HepG2 (cell line): ENCODE results near the gene ELOVL6.

Source experiments
- ATF2 ChIP-seq: sonication (generic); formaldehyde crosslinking; IDR thresholded peaks from 2 replicates; pipeline ENCODE4 v1.4.0; 2020; ENCODE audit warnings: missing genetic modification reagents
- CTCF ChIP-seq: sonication (generic); formaldehyde crosslinking; IDR thresholded peaks from 2 replicates; pipeline ENCODE4 v1.5.0; 2020; ENCODE audit warnings: mild to moderate bottlenecking, missing genetic modification reagents, moderate library complexity
- ISX ChIP-seq: sonication (generic); formaldehyde crosslinking; conservative IDR thresholded peaks from 2 replicates; pipeline ENCODE4 v1.5.0; 2020; ENCODE audit warnings: missing genetic modification reagents
- POLR2AphosphoS2 ChIP-seq: IDR thresholded peaks from 2 replicates; pipeline ENCODE4 v1.6.1; 2011; ENCODE audit warnings: low read depth, low read length, improper control_type of control experiment
- POLR2AphosphoS5 ChIP-seq: IDR thresholded peaks from 2 replicates; pipeline ENCODE4 v1.6.1; 2012; ENCODE audit warnings: low read depth, low read length
- SIN3B ChIP-seq: fragments of 150-350 bp; IDR thresholded peaks from 2 replicates; pipeline ENCODE4 v1.6.1; 2014; ENCODE audit warnings: low read length
- SMC3 ChIP-seq: IDR thresholded peaks from 2 replicates; pipeline ENCODE4 v1.6.1; 2011; ENCODE audit warnings: low read length, improper control_type of control experiment

- TF ChIP-seq POLR2AphosphoS5 (no peak), SMC3 (no peak), ATF2 (no peak), POLR2AphosphoS2 (no peak), ISX (no peak), CTCF (no peak), SIN3B (no peak)
These were observed 3.6 kb upstream of the ELOVL6 start for GRCh38 chr4:110202024-110202423.
